GM12892 (cell line): ENCODE results near the gene RPL36AL.

Experiments
- POLR2A ChIP-seq: IDR thresholded peaks from 2 replicates; pipeline ENCODE4 v1.6.1; 2011; ENCODE audit warnings: low read depth, low read length, control low read depth
- POLR2AphosphoS5 ChIP-seq: IDR thresholded peaks from 2 replicates; pipeline ENCODE4 v1.6.1; 2011; ENCODE audit warnings: low read depth, low read length, control low read depth

DNA sequence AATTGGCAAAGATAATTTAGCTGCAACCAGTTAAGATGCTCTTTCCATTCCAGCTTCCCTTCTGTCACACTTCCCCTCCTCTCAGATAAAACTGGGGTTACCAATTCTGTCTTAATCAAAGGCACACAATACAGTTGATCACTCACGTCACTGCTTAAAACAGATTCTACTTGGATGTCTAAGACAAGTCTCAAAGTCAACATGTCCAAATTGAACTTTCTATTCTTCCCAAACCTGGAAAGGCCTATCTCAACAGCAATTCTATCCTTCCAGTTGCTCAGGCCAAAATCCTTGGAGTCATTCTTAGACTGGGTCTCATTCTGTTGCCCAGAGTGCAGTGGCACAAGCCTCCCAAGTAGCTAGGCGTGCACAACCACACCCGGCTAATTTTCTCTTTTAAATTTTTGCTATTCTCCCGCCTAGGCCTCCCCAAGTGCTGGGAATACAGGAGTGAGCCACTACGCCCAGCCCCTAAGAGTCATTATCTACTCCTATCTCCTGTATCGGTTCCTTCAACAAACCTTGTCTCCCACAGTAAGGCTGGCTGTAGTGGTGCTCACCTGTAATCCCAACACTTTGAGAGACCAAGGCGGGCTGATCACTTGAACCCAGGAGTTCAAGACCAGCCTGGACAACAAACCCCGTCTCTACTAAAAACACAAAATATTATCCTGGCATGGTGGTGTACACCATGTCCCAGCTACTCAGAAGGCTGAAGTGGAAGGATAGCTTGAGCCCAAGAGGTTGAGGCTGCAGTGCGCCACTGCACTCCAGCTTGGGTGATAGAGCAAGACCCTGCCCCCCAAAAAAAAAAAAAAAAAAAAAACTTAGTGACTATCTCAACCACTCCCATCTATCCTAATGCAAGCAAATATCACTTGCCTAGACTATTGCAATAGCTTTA is 39.0 kb downstream of the RPL36AL start:
- TF ChIP-seq POLR2AphosphoS5 (peak; percentile 32; the same call in 1 of the 2 replicates), POLR2A (peak; percentile 32; the same call in 1 of the 2 replicates)
